A549 (cell line): ENCODE measurements around the gene ARPC5L.

Experiments used
- CTCF ChIP-seq: fragments of >200 bp; sonication (Bioruptor Twin); formaldehyde crosslinking; IDR thresholded peaks from 3 replicates; pipeline ENCODE4 v1.5.1; 2016
- EP300 ChIP-seq, 2 experiments: fragments of >200 bp; sonication (Bioruptor Twin); formaldehyde crosslinking; IDR thresholded peaks; 2 replicates in 1 of 2; 3 replicates in 1 of 2; pipeline ENCODE4 v1.6.1; 2016 to 2017
- HOXA7 ChIP-seq: fragments of 250-450 bp; sonication (Bioruptor Pico); IDR thresholded peaks from 2 replicates; pipeline ENCODE4 v1.5.0; 2020; ENCODE audit warnings: mild to moderate bottlenecking, moderate library complexity
- JUN ChIP-seq, 2 experiments: fragments of >200 bp; sonication (Bioruptor Twin); formaldehyde crosslinking; IDR thresholded peaks; 2 replicates in 1 of 2; 3 replicates in 1 of 2; pipeline ENCODE4 v1.6.1; 2016 to 2017
- MAZ ChIP-seq: fragments of 150-350 bp; IDR thresholded peaks from 2 replicates; pipeline ENCODE4 v1.6.1; 2014; ENCODE audit warnings: antibody characterized with exemption, low read depth, low read length, borderline replicate concordance
- NFE2L2 ChIP-seq: fragments of 150-350 bp; conservative IDR thresholded peaks from 2 replicates; pipeline ENCODE4 v1.6.1; 2014; ENCODE audit warnings: low read length
- POLR2A ChIP-seq: IDR thresholded peaks from 2 replicates; pipeline ENCODE4 v1.6.1; 2012; ENCODE audit warnings: mild to moderate bottlenecking, low read length
- RCOR1 ChIP-seq: fragments of 150-350 bp; IDR thresholded peaks from 2 replicates; pipeline ENCODE4 v1.6.1; 2014; ENCODE audit warnings: antibody characterized with exemption, low read length, low read depth
- SREBF2 ChIP-seq: fragments of 450-650 bp; IDR thresholded peaks from 2 replicates; pipeline ENCODE4 v1.6.1; 2014; ENCODE audit warnings: mild to moderate bottlenecking, moderate library complexity
- TF ChIP-seq, protein P1 (sequence below): IDR thresholded peaks from 2 replicates; pipeline ENCODE4 v1.6.1; 2012; ENCODE audit warnings: low read depth, borderline replicate concordance

DNA sequence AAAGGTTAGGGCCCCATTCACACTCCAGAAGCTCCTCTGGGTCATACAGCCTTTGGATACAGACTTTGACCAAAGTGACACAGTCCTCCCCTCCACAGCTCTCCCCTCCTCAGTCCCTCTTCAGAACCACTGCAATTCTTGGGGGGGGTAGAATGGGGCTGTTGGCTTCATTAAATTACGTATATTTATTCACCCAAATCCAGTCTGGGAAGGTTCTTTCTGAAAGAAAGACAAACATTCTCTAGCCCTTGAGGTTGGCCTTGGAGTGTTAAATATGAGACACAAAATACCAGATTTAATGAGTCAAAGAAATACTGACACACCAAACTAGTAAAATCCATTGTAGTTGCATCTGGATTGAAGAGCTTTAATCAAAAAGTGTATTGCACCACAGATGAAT lies 16.1 kb downstream of the ARPC5L start:
- TF ChIP-seq CTCF (no peak), MAZ (no peak), NFE2L2 (no peak), SREBF2 (no peak), RCOR1 (no peak), JUN (IDR thresholded peaks at IDR 0.05) (no peak), HOXA7 (CRISPR knock-in tag) (no peak), EP300 (IDR thresholded peaks at IDR 0.05) (no peak), POLR2A (no peak)
- TF ChIP-seq, protein P1, sequence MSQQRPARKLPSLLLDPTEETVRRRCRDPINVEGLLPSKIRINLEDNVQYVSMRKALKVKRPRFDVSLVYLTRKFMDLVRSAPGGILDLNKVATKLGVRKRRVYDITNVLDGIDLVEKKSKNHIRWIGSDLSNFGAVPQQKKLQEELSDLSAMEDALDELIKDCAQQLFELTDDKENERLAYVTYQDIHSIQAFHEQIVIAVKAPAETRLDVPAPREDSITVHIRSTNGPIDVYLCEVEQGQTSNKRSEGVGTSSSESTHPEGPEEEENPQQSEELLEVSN = no peak
